Effector CD8-positive, alpha-beta T cell (primary cell): ENCODE results near the gene TRH.

ENCODE experiments used
- DNase-seq: peaks from one replicate; lab custom pipeline; 2025; lab: John Stamatoyannopoulos, UW
- total RNA-seq, 4 experiments: gene quantifications; one replicate each; lab custom pipeline; 2026; lab: John Stamatoyannopoulos, UW

Gene TRH
- 0 to 0.09 (median 0) reads per million in 4 experiments for total RNA-seq

- no peak for DNase-seq
Measured at GRCh38 chr3:129974564-129974832, at the start of gene TRH. Gene TRH, plus strand, starts transcription at chr3:129974720. Its CDS starts 1,097 bp downstream, at chr3:129975817.

- no peak for DNase-seq
Measured at GRCh38 chr3:129927072-129927471, 47.4 kb upstream of the TRH start.

- no peak for DNase-seq
Measured at GRCh38 chr3:129929383-129929782, 45.1 kb upstream of the TRH start.

- DNase-seq: no peak
Measured at GRCh38 chr3:129933471-129933870, 41.0 kb upstream of the TRH start.

- DNase-seq: peak; percentile 4
Measured at GRCh38 chr3:129934234-129935123, 40.0 kb upstream of the TRH start.

GRCh38 chr3:129936757-129937156, 37.8 kb upstream of the TRH start:
- no peak for DNase-seq

- no peak for DNase-seq
Measured at GRCh38 chr3:129937717-129938116, 36.8 kb upstream of the TRH start.

GRCh38 chr3:129938140-129938930, 36.2 kb upstream of the TRH start:
- no peak for DNase-seq

- DNase-seq: no peak
Measured at GRCh38 chr3:129940086-129940485, 34.4 kb upstream of the TRH start.

- no peak for DNase-seq
Measured at GRCh38 chr3:129942296-129942695, 32.2 kb upstream of the TRH start.

- DNase-seq: no peak
Measured at GRCh38 chr3:129943020-129943419, 31.5 kb upstream of the TRH start.

- no peak for DNase-seq
Measured at GRCh38 chr3:129944709-129945108, 29.8 kb upstream of the TRH start.

- no peak for DNase-seq
Measured at GRCh38 chr3:129947538-129948240, 26.8 kb upstream of the TRH start.

- DNase-seq: no peak
Measured at GRCh38 chr3:129950318-129951046, 24.0 kb upstream of the TRH start.

GRCh38 chr3:129952556-129953355, 21.8 kb upstream of the TRH start:
- DNase-seq: no peak

- DNase-seq: no peak
Measured at GRCh38 chr3:129953621-129954020, 20.9 kb upstream of the TRH start.

GRCh38 chr3:129954514-129954913, 20.0 kb upstream of the TRH start:
- no peak for DNase-seq

- no peak for DNase-seq
Measured at GRCh38 chr3:129956936-129957335, 17.6 kb upstream of the TRH start.

- no peak for DNase-seq
Measured at GRCh38 chr3:129958755-129959154, 15.8 kb upstream of the TRH start.

- DNase-seq: no peak
Measured at GRCh38 chr3:129961141-129961541, 13.4 kb upstream of the TRH start.

GRCh38 chr3:129962600-129962999, 11.9 kb upstream of the TRH start:
- no peak for DNase-seq
